HEK293T (cell line): ENCODE measurements around the gene SETD4.

Source experiments
- CTCF ChIA-PET: fragments of 350-600 bp; formaldehyde crosslinking; extraction: SDS; loops from one replicate; lab custom pipeline; 2021; ENCODE audit warnings: antibody characterized with exemption, inconsistent platforms; lab: Yijun Ruan, JAX
- POLR2A ChIA-PET: fragments of 350-600 bp; formaldehyde crosslinking; extraction: SDS; loops from one replicate; lab custom pipeline; 2020; ENCODE audit warnings: antibody characterized with exemption, inconsistent platforms; lab: Yijun Ruan, JAX
- DNase-seq: peaks from one replicate; pipeline ENCODE4 v3.0.0; 2012; ENCODE audit warnings: mixed read lengths; ENCODE audit errors: extremely low spot score
- ARNT ChIP-seq: fragments of 450-650 bp; IDR thresholded peaks from 2 replicates; pipeline ENCODE4 v1.6.1; 2017; ENCODE audit warnings: mild to moderate bottlenecking
- BHLHE40 ChIP-seq: fragments of 450-650 bp; IDR thresholded peaks from 2 replicates; pipeline ENCODE4 v1.6.1; 2016; ENCODE audit warnings: mild to moderate bottlenecking, moderate library complexity, borderline replicate concordance
- CTBP1 ChIP-seq: fragments of 450-650 bp; IDR thresholded peaks from 2 replicates; pipeline ENCODE4 v1.6.1; 2016; ENCODE audit warnings: borderline replicate concordance
- ELF4 ChIP-seq: fragments of 450-650 bp; IDR thresholded peaks from 2 replicates; pipeline ENCODE4 v1.6.1; 2017; ENCODE audit warnings: antibody characterized with exemption
- FOXA1 ChIP-seq: fragments of 450-650 bp; IDR thresholded peaks from 2 replicates; pipeline ENCODE4 v1.6.1; 2016; ENCODE audit warnings: mild to moderate bottlenecking
- FOXK2 ChIP-seq: fragments of 450-650 bp; IDR thresholded peaks from 2 replicates; pipeline ENCODE4 v1.6.1; 2016; ENCODE audit warnings: mild to moderate bottlenecking
- FOXM1 ChIP-seq: fragments of 450-650 bp; IDR thresholded peaks from 2 replicates; pipeline ENCODE4 v1.6.1; 2017; ENCODE audit warnings: mild to moderate bottlenecking, borderline replicate concordance
- HDGF ChIP-seq: fragments of 450-650 bp; IDR thresholded peaks from 2 replicates; pipeline ENCODE4 v1.6.1; 2017; ENCODE audit warnings: antibody characterized with exemption, borderline replicate concordance
- L3MBTL2 ChIP-seq: fragments of 450-650 bp; conservative IDR thresholded peaks from 2 replicates; pipeline ENCODE4 v1.6.1; 2016; ENCODE audit warnings: mild to moderate bottlenecking
- LEF1 ChIP-seq: fragments of 450-650 bp; IDR thresholded peaks from 2 replicates; pipeline ENCODE4 v1.6.1; 2017; ENCODE audit warnings: mild to moderate bottlenecking, borderline replicate concordance
- NFRKB ChIP-seq: fragments of 450-650 bp; IDR thresholded peaks from 2 replicates; pipeline ENCODE4 v1.6.1; 2016; ENCODE audit warnings: mild to moderate bottlenecking, moderate library complexity
- PKNOX1 ChIP-seq: fragments of 450-650 bp; IDR thresholded peaks from 2 replicates; pipeline ENCODE4 v1.6.1; 2016
- SP1 ChIP-seq: fragments of 450-650 bp; IDR thresholded peaks from 2 replicates; pipeline ENCODE4 v1.6.1; 2017
- SUZ12 ChIP-seq: fragments of 450-650 bp; IDR thresholded peaks from 2 replicates; pipeline ENCODE4 v1.6.1; 2016; ENCODE audit warnings: mild to moderate bottlenecking
- TARDBP ChIP-seq: fragments of 450-650 bp; IDR thresholded peaks from 2 replicates; pipeline ENCODE4 v1.6.1; 2016
- ZNF384 ChIP-seq: fragments of 450-650 bp; IDR thresholded peaks from 2 replicates; pipeline ENCODE4 v1.6.1; 2016

Gene SETD4

GRCh38 chr21:36059823-36060158 lies 535 bp downstream of the SETD4 start:
- ChIA-PET CTCF (no interaction called here), POLR2A (interaction anchor here (0.6 to 3.9 kb wide), 20 partner anchors 11 to 469 kb away, joined by 3 to 39 read pairs (median 5); partner anchors contain the start of gene CBR1)
- DNase-seq, result peak; percentile 57

GRCh38 chr21:36055551-36055950 lies 4.8 kb downstream of the SETD4 start:
- ChIA-PET POLR2A (no interaction called here), CTCF (no interaction called here)
- TF ChIP-seq SUZ12 (no peak), ELF4 (no peak), TARDBP (no peak), LEF1 (no peak), PKNOX1 (no peak), FOXM1 (no peak), BHLHE40 (no peak)
- no peak for DNase-seq

More at GRCh38 chr21:36059823-36060158, 535 bp downstream of the SETD4 start:
- peak; percentile 55; the same call in 1 of the 2 replicates for TF ChIP-seq L3MBTL2
- TF ChIP-seq FOXM1, result no peak

- no peak for TF ChIP-seq PKNOX1
- no peak for TF ChIP-seq NFRKB
- TF ChIP-seq HDGF, result no peak
- no peak for TF ChIP-seq FOXA1
- TF ChIP-seq FOXM1, result no peak
- TF ChIP-seq SP1, result no peak
- no peak for TF ChIP-seq FOXK2
- TF ChIP-seq ELF4, result no peak
- TF ChIP-seq ZNF384, result no peak
- no peak for TF ChIP-seq TARDBP
- no peak for TF ChIP-seq BHLHE40
- TF ChIP-seq ARNT, result no peak
- no peak for TF ChIP-seq SUZ12
- TF ChIP-seq L3MBTL2, result no peak
- TF ChIP-seq CTBP1, result no peak
- no peak for TF ChIP-seq LEF1
- ChIA-PET CTCF (no interaction called here), POLR2A (interaction anchor here (0.8 kb wide), 1 partner anchor 16 kb away, joined by 3 read pairs; the partner anchor contains the start of gene CBR1)
- DNase-seq, result no peak
Measured at GRCh38 chr21:36053715-36054062, 6.6 kb downstream of the SETD4 start.

- CTCF ChIA-PET, result no interaction called here
- no peak for DNase-seq
- TF ChIP-seq BHLHE40, result no peak
- POLR2A ChIA-PET, result no interaction called here
Measured at GRCh38 chr21:36052860-36053714, 7.2 kb downstream of the SETD4 start.

GRCh38 chr21:36048357-36048756 lies 12.0 kb downstream of the SETD4 start:
- ChIA-PET CTCF (no interaction called here), POLR2A (interaction anchor here (1.6 kb wide), 1 partner anchor 12 kb away, joined by 5 read pairs; the partner anchor contains the start of gene SETD4)
- TF ChIP-seq TARDBP (no peak), HDGF (no peak), BHLHE40 (no peak), FOXM1 (no peak), ARNT (no peak), NFRKB (no peak), SUZ12 (no peak), SP1 (no peak), ELF4 (no peak), ZNF384 (no peak), FOXK2 (no peak), CTBP1 (no peak), LEF1 (no peak), L3MBTL2 (no peak), PKNOX1 (no peak), FOXA1 (no peak)
- no peak for DNase-seq

GRCh38 chr21:36047139-36047538 lies 13.2 kb downstream of the SETD4 start:
- TF ChIP-seq CTBP1 (no peak), LEF1 (no peak), PKNOX1 (no peak), ZNF384 (no peak), FOXA1 (no peak), HDGF (no peak), ELF4 (no peak), FOXM1 (no peak), FOXK2 (no peak), ARNT (no peak), L3MBTL2 (no peak), NFRKB (no peak), TARDBP (no peak), SP1 (no peak), BHLHE40 (no peak), SUZ12 (no peak)
- no peak for DNase-seq
- CTCF ChIA-PET, result no interaction called here
- POLR2A ChIA-PET, result interaction anchor here (0.6 to 1.6 kb wide), 3 partner anchors 13 to 23 kb away, joined by 3 to 5 read pairs (median 4); partner anchors contain the start of gene SETD4
